ENCODE results near the gene HMGN3. TPM values are rescaled to one million over a fixed set of nuclear protein-coding genes. Genes with fewer than 3 reads are reported as not detected.

The HMGN3 gene
- total RNA-seq, 1 experiment from 2014 or later = 246 TPM

GRCh38 chr6:79269877-79270276 is 35.4 kb upstream of the HMGN3 start:
- Histone ChIP-seq H3K4me3 (ENCODE audit: low read depth, low read length) (no peak overlapping the region), H3K36me3 (ENCODE audit: control insufficient read depth, insufficient read depth, low read length) (no peaks in the 10 kb centered on the region), H3K9me3 (no peaks in the 10 kb centered on the region), H3K4me1 (no peaks in the 10 kb centered on the region), H3K27me3 (replicated peaks; ENCODE audit: control insufficient read depth, insufficient read depth, low read length) (no peaks in the 10 kb centered on the region)
- H3K4me1 Mint-ChIP-seq (ENCODE audit: low read depth, unreplicated experiment) = no peaks in the 10 kb centered on the region
- no peak overlapping the region for H3K27ac Mint-ChIP-seq (ENCODE audit: unreplicated experiment)
- no peaks in the 10 kb centered on the region for H3K36me3 Mint-ChIP-seq (ENCODE audit: insufficient read depth, unreplicated experiment)
- ChIA-PET CTCF (no interaction called here), POLR2A (no interaction called here)
- DNase-seq = no peak
- no TSS peak for BruUV-seq (replicated peaks)
- TF ChIP-seq, protein P1, sequence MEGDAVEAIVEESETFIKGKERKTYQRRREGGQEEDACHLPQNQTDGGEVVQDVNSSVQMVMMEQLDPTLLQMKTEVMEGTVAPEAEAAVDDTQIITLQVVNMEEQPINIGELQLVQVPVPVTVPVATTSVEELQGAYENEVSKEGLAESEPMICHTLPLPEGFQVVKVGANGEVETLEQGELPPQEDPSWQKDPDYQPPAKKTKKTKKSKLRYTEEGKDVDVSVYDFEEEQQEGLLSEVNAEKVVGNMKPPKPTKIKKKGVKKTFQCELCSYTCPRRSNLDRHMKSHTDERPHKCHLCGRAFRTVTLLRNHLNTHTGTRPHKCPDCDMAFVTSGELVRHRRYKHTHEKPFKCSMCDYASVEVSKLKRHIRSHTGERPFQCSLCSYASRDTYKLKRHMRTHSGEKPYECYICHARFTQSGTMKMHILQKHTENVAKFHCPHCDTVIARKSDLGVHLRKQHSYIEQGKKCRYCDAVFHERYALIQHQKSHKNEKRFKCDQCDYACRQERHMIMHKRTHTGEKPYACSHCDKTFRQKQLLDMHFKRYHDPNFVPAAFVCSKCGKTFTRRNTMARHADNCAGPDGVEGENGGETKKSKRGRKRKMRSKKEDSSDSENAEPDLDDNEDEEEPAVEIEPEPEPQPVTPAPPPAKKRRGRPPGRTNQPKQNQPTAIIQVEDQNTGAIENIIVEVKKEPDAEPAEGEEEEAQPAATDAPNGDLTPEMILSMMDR (IDR thresholded peaks at IDR 0.05; ENCODE audit: insufficient read depth in 1 of 2, low read depth in 1 of 2, low read length in 1 of 2, severe bottlenecking in 1 of 2, unreplicated experiment in 1 of 2) = no peak
- no peak overlapping the region for H3K4me3 Mint-ChIP-seq (ENCODE audit: unreplicated experiment)
- no peaks in the 10 kb centered on the region for H3K27me3 Mint-ChIP-seq (ENCODE audit: insufficient read depth, unreplicated experiment)
- intact Hi-C loops (cut with micrococcal nuclease; ENCODE audit: unreplicated experiment) = loop anchor here (2.0 kb wide), 1 partner anchor 31 kb away; no protein-coding TSS in a partner anchor
- H3K9me3 Mint-ChIP-seq (ENCODE audit: unreplicated experiment) = peaks cover 18% of the 10 kb centered on the region

DNA sequence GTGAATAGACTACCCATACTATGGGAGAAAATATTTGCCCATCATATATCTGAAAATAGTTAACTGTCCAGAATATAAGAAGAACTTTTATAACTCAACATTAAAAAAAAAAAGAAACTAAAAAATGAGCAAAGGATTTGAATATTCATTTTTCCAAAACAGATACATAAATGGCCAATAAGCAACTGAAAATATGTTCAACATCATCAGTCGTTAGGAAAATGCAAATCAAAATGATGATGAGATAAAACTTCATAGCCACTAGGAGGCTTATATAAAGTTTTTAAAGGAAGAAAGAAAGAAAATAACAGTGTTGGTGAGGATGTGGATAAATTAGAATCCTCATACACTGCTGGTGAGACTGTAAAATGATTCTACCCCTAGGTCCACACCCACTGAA is 32.6 kb upstream of the HMGN3 start:
- Histone ChIP-seq H3K36me3 (ENCODE audit: control insufficient read depth, insufficient read depth, low read length) (no peaks in the 10 kb centered on the region), H3K4me3 (ENCODE audit: low read depth, low read length) (no peak overlapping the region), H3K4me1 (no peaks in the 10 kb centered on the region), H3K9me3 (no peaks in the 10 kb centered on the region), H3K27me3 (replicated peaks; ENCODE audit: control insufficient read depth, insufficient read depth, low read length) (no peaks in the 10 kb centered on the region)
- Mint-ChIP-seq H3K9me3 (ENCODE audit: unreplicated experiment) (peaks cover 23% of the 10 kb centered on the region), H3K27me3 (ENCODE audit: insufficient read depth, unreplicated experiment) (no peaks in the 10 kb centered on the region), H3K4me3 (ENCODE audit: unreplicated experiment) (no peak overlapping the region), H3K4me1 (ENCODE audit: low read depth, unreplicated experiment) (no peaks in the 10 kb centered on the region), H3K36me3 (ENCODE audit: insufficient read depth, unreplicated experiment) (no peaks in the 10 kb centered on the region), H3K27ac (ENCODE audit: unreplicated experiment) (no peak overlapping the region)
- no peak for DNase-seq
- ChIA-PET CTCF (no interaction called here), POLR2A (no interaction called here)
- TF ChIP-seq, protein P1 (IDR thresholded peaks at IDR 0.05; ENCODE audit: insufficient read depth in 1 of 2, low read depth in 1 of 2, low read length in 1 of 2, severe bottlenecking in 1 of 2, unreplicated experiment in 1 of 2) = no peak
- no TSS peak for BruUV-seq (replicated peaks)
- intact Hi-C loops (cut with micrococcal nuclease; ENCODE audit: unreplicated experiment) = no loop called here

- H3K9me3 Mint-ChIP-seq (ENCODE audit: unreplicated experiment) = peaks cover 26% of the 10 kb centered on the region
These were observed 31.6 kb upstream of the HMGN3 start for GRCh38 chr6:79266051-79266450.

More at GRCh38 chr6:79266051-79266450, 31.6 kb upstream of the HMGN3 start:
- Histone ChIP-seq H3K4me1 (no peaks in the 10 kb centered on the region), H3K36me3 (ENCODE audit: control insufficient read depth, insufficient read depth, low read length) (no peaks in the 10 kb centered on the region), H3K27me3 (replicated peaks; ENCODE audit: control insufficient read depth, insufficient read depth, low read length) (no peaks in the 10 kb centered on the region), H3K9me3 (no peaks in the 10 kb centered on the region), H3K4me3 (ENCODE audit: low read depth, low read length) (no peak overlapping the region)
- no peaks in the 10 kb centered on the region for H3K36me3 Mint-ChIP-seq (ENCODE audit: insufficient read depth, unreplicated experiment)
- intact Hi-C loops (cut with micrococcal nuclease; ENCODE audit: unreplicated experiment) = no loop called here
- ChIA-PET CTCF (no interaction called here), POLR2A (no interaction called here)
- H3K4me1 Mint-ChIP-seq (ENCODE audit: low read depth, unreplicated experiment) = no peaks in the 10 kb centered on the region
- BruUV-seq (replicated peaks) = no TSS peak
- TF ChIP-seq, protein P1 (IDR thresholded peaks at IDR 0.05; ENCODE audit: insufficient read depth in 1 of 2, low read depth in 1 of 2, low read length in 1 of 2, severe bottlenecking in 1 of 2, unreplicated experiment in 1 of 2) = no peak
- H3K27me3 Mint-ChIP-seq (ENCODE audit: insufficient read depth, unreplicated experiment) = no peaks in the 10 kb centered on the region
- no peak for DNase-seq
- H3K27ac Mint-ChIP-seq (ENCODE audit: unreplicated experiment) = no peak overlapping the region
- H3K4me3 Mint-ChIP-seq (ENCODE audit: unreplicated experiment) = no peak overlapping the region

Measured in Caco-2 (cell line).